ENCODE data around the gene RABGAP1L.

- TF ChIP-seq CTCF (conservative IDR thresholded peaks at IDR 0.05; ENCODE audit: low read depth, low read length) (no peak), RFX5 (IDR thresholded peaks at IDR 0.05; ENCODE audit: low read depth, low read length) (no peak), MXI1 (IDR thresholded peaks at IDR 0.05; ENCODE audit: borderline replicate concordance, low read depth, low read length) (no peak), POLR2A (IDR thresholded peaks at IDR 0.05; ENCODE audit: low read depth, low read length) (no peak), CEBPB (IDR thresholded peaks at IDR 0.05; ENCODE audit: low read depth, low read length) (no peak), FOS (IDR thresholded peaks at IDR 0.05; ENCODE audit: low read depth, low read length) (no peak), BHLHE40 (IDR thresholded peaks at IDR 0.05; ENCODE audit: low read depth, low read length) (no peak), MAZ (IDR thresholded peaks at IDR 0.05; ENCODE audit: borderline replicate concordance, low read depth, low read length) (no peak)
- TF ChIP-seq, protein P1, sequence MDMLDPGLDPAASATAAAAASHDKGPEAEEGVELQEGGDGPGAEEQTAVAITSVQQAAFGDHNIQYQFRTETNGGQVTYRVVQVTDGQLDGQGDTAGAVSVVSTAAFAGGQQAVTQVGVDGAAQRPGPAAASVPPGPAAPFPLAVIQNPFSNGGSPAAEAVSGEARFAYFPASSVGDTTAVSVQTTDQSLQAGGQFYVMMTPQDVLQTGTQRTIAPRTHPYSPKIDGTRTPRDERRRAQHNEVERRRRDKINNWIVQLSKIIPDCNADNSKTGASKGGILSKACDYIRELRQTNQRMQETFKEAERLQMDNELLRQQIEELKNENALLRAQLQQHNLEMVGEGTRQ (IDR thresholded peaks at IDR 0.05; ENCODE audit: low read depth, low read length): no peak
Observed at GRCh38 chr1:174884566-174884965, 725.2 kb downstream of the RABGAP1L start.
